Ectodermal cell (in vitro differentiated cells): ENCODE measurements around the gene KRT13.

Experiments
- H3K27ac ChIP-seq: 2 replicates; pipeline ENCODE4 v1.7.0; 2013; ENCODE audit warnings: mild to moderate bottlenecking, low read depth, low read length; ENCODE audit not compliant: insufficient read depth, poor library complexity, severe bottlenecking
- H3K27me3 ChIP-seq: 2 replicates; pipeline ENCODE4 v1.7.0; 2013; ENCODE audit warnings: mild to moderate bottlenecking, low read length; ENCODE audit not compliant: insufficient read depth, control insufficient read depth, poor library complexity, severe bottlenecking
- H3K36me3 ChIP-seq: one replicate; pipeline ENCODE4 v1.7.0; 2013; ENCODE audit warnings: low read length; ENCODE audit not compliant: control insufficient read depth, insufficient read depth
- H3K4me1 ChIP-seq: one replicate; pipeline ENCODE4 v1.7.0; 2013; ENCODE audit warnings: low read length; ENCODE audit not compliant: control insufficient read depth, insufficient read depth
- H3K4me3 ChIP-seq: 2 replicates; pipeline ENCODE4 v1.7.0; 2013; ENCODE audit warnings: low read depth, low read length, control low read depth; ENCODE audit not compliant: insufficient read depth
- H3K9me3 ChIP-seq: 2 replicates; pipeline ENCODE4 v1.7.0; 2013; ENCODE audit warnings: mild to moderate bottlenecking, low read length, moderate library complexity; ENCODE audit not compliant: control insufficient read depth
- WGBS, 2 experiments: methylation state at CpG; one replicate each; pipeline ENCODE4 v1.1.7; 2013; ENCODE audit warnings: missing lambda C conversion rate in 2 of 2; 5-methylcytosine and 5-hydroxymethylcytosine counted together

The KRT13 gene

DNA sequence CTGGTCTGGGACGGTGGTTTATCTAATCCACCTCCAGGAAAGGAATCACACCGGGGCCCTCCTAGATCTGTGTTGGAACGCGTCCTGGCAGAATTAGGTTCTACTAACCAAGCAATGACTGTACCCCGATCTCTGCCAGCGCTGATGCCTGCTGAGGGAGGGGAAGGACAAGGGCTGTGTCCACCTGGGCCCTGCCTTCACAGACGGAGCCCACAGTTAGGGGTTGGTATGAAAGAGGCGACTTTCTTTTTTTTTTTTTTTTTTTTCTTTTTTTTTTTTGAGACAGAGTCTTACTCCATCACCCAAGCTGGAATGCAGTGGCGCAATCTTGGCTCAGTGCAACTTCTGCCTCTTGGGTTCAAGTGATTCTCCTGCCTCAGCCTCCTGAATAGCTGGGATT lies 32.6 kb upstream of the KRT13 start:
- no peak overlapping the region for H3K4me3 ChIP-seq
- H3K9me3 ChIP-seq: no peaks in the 10 kb centered on the region
- no peaks in the 10 kb centered on the region for H3K36me3 ChIP-seq
- H3K27me3 ChIP-seq: no peaks in the 10 kb centered on the region
- H3K4me1 ChIP-seq: peaks cover 6% of the 10 kb centered on the region
- no peak overlapping the region for H3K27ac ChIP-seq
- 93 to 94% methylated on average over 8 to 9 of the region's 9 CpGs for WGBS, 2 experiments

DNA sequence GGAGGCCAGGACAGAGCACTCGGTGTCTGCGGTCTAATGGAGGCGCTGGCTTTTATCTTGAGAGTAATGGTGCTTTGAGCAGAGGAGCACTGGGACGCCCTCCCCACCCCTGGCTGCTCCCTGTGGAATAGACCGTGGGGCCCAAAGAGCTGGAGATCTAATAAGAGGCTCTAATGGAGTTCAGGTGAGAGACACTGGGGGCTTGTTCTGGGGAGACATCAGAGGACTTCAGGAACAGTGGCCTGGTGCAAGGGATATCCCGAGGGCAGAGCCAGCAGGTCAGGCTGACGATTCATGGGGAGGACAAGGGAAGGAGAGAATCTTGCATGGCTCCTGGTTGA lies 32.2 kb upstream of the KRT13 start:
- Histone ChIP-seq H3K9me3 (no peaks in the 10 kb centered on the region), H3K4me1 (peaks cover 6% of the 10 kb centered on the region), H3K4me3 (no peak overlapping the region), H3K36me3 (no peaks in the 10 kb centered on the region), H3K27ac (no peak overlapping the region), H3K27me3 (no peaks in the 10 kb centered on the region)
- 87 to 89% methylated on average over 7 of the region's 7 CpGs for WGBS, 2 experiments

DNA sequence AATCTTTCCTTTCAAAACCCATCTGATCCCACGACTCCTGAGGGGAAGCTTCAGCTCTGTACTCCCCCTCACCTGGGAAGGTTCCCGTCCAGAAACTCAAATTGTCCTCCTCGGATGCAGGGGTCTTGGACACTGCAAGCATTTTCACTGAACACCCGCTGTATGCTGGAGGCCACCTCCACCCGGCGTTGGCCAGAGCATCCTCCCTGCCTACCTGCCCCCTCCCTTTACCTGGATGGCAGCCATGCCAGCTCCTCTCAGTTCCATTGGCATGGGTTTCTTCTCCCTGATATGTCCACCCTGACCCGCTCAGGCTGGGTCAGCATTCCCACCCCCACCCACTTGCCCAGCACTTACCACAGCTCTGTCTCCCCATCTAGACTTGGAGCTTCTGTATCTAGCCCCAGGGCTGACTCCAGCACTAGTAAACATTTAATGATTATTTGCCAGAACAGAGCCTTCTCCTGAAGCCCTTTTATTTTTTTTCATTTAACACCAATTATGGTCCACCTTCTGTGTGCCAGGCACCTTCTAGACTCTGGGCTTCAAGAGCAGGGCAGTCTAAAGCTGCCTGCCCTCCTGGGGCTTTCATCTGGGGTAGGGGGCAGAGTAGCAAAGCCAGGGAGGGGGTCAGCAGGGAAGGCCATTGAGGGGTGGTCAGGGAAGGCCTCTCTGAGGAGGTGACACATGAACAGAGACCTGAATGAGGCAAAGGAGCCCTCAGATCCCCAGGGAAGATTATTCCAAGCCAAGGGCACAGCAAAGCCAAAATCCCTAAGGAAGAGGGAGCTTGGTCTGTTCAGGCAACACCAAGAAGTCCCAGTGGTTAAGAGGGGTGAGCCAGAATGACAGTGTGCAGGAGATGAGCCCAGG lies 31.6 kb upstream of the KRT13 start:
- Histone ChIP-seq H3K4me1 (peaks cover 6% of the 10 kb centered on the region), H3K27me3 (no peaks in the 10 kb centered on the region), H3K9me3 (no peaks in the 10 kb centered on the region), H3K4me3 (no peak overlapping the region), H3K36me3 (no peaks in the 10 kb centered on the region), H3K27ac (no peak overlapping the region)
- 92% methylated on average over 7 of the region's 7 CpGs for WGBS, 2 experiments

DNA sequence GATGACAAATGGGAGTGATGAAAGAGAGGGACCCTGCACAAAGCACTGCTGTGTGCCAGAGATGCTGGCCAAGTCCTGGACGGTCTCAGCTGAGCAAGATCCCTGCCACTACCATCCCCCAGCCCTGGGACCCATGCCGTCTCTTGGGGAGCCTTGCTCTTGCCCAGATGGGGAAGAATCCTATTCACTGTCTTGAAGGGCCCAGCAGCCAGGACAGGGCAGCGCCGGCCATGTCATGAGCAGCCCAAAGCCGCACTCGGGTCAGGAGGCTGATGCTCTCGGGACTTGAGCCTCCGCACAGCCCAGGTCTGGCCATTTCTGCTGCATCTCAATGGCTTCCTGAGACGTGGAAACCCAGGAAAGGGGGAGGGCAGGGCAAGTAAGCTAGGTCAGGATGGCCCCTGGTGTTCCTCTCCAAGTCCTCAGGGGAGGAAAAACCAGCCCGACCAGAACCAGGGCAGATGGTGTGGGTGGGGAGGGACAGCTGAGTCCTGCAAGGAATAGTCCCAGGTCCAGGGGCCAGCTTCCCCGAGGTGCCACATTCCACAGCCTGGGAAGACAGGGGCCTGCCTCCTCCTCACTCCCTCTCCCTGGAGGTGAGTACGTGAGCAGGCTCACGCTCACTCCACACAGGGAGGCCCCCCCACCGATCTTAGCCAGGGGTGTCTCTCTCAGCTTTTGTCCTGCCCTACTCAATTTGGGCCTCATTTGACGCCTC lies 30.5 kb upstream of the KRT13 start:
- 78 to 83% methylated on average over 15 of the region's 15 CpGs for WGBS, 2 experiments
- Histone ChIP-seq H3K27me3 (no peaks in the 10 kb centered on the region), H3K27ac (no peak overlapping the region), H3K36me3 (no peaks in the 10 kb centered on the region), H3K4me3 (no peak overlapping the region), H3K9me3 (no peaks in the 10 kb centered on the region), H3K4me1 (peaks cover 6% of the 10 kb centered on the region)

DNA sequence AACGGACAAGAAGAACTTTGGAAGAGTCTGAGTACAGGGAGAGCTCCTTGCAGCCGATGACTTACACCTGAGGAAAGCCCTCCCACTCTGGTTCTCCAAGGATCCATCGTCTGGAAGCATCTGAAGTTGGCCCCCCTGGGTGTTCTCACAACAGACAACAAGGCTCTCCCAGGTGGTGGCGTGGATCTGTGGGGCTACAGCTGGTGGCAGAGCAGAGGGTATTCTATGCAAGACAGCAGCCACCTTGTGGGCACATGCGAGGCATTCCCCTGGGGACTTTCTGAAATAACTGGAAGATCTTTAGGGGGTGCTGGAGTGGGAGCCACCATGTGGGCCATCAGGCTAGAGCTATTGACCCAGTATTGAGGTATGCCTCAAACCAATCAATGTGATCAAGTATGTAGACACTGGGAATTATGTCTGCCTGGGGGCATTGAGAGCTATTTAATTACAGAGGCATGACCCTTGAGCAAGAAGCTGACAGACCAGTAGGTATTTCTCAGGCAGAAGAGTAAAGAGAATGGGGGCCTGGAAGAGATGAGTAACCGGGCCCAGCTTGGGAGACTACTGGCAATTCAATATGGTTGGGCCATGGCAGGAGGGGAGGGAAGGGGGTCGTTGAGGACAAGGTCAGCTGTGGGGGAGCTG lies 29.6 kb upstream of the KRT13 start:
- Histone ChIP-seq H3K27me3 (no peaks in the 10 kb centered on the region), H3K9me3 (no peaks in the 10 kb centered on the region), H3K36me3 (no peaks in the 10 kb centered on the region), H3K4me1 (peaks cover 6% of the 10 kb centered on the region), H3K4me3 (no peak overlapping the region), H3K27ac (no peak overlapping the region)
- 75 to 84% methylated on average over 7 of the region's 7 CpGs for WGBS, 2 experiments

DNA sequence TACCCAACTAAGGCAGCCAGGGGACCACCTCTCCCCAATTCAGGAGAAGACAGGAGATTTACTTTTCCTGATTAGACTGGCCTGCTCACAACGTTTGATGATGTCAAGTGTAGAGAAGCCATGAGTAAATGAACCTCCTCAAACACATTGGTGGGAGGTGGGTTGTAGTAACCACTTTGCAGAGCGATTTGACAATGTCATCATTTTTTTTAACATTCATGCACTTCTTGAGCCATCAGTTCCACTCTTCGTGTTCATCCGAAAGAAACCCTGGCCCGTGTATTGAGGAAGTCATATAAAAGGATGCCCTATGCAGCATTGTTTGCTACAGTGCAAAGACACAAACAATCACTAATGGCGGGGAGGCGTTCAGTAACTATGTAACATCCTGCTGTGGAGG lies 28.2 kb upstream of the KRT13 start:
- Histone ChIP-seq H3K27me3 (peaks cover 1% of the 10 kb centered on the region), H3K4me3 (no peak overlapping the region), H3K27ac (no peak overlapping the region), H3K9me3 (no peaks in the 10 kb centered on the region), H3K4me1 (peaks cover 14% of the 10 kb centered on the region), H3K36me3 (no peaks in the 10 kb centered on the region)
- WGBS, 2 experiments: 98% methylated on average over 7 of the region's 7 CpGs

DNA sequence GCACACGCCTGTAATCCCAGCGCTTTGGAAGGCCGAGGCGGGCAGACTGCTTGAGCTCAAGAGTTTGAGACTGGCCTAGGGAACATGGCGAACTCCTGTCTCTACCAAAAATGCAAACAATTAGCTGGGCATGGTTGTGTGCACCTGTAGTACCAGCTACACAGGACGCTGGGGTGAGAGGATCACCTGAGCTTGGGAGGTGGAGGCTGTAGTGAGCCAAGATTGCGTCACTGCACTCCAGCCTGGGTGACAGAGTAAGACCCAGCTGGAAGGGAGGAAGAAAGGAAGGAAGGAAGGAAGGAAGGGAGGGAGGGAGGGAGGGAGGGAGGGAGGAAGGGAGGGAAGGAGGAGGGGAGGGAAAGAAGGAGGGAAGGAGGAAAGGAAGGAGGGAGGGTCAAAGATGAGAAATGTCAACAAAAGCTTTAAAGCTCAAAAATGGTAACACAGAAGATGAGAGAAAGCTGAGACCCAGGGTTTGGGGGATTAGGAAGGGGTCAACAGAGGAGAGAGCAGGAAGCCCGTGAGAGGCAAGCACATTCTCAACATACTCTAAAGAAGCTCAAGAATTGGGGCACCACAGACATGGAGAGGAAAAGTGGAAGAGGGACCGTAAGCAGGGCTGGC lies 27.6 kb upstream of the KRT13 start:
- peaks cover 7% of the 10 kb centered on the region for H3K27me3 ChIP-seq
- H3K9me3 ChIP-seq: no peaks in the 10 kb centered on the region
- peaks cover 17% of the 10 kb centered on the region for H3K4me1 ChIP-seq
- WGBS, 2 experiments: 92 to 93% methylated on average over 9 of the region's 9 CpGs
- H3K4me3 ChIP-seq: no peak overlapping the region
- H3K36me3 ChIP-seq: no peaks in the 10 kb centered on the region
- no peak overlapping the region for H3K27ac ChIP-seq

DNA sequence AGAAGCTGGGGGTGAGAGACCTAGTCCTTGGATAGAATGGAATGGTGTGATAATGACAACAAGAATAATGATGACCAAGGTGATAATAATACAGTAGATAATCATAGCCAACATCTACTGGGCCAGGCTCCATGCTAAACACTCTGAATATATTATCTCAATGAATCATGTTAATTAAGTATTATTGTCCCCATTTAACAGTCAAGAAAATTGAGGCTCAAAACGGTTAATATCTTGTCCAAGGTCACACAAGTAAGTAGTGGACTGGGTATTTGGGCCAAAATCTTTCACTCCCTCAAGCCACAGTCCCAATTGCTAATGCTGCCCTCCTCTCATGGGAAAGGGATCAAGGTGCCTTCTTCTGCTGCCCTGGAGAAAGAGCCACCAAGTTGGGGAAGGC lies 26.6 kb upstream of the KRT13 start:
- Histone ChIP-seq H3K9me3 (no peaks in the 10 kb centered on the region), H3K4me1 (peaks cover 18% of the 10 kb centered on the region), H3K36me3 (no peaks in the 10 kb centered on the region), H3K4me3 (no peak overlapping the region), H3K27ac (no peak overlapping the region), H3K27me3 (peaks cover 16% of the 10 kb centered on the region)
- WGBS, 2 experiments: 75 to 87% methylated on average over 1 of the region's 1 CpG

DNA sequence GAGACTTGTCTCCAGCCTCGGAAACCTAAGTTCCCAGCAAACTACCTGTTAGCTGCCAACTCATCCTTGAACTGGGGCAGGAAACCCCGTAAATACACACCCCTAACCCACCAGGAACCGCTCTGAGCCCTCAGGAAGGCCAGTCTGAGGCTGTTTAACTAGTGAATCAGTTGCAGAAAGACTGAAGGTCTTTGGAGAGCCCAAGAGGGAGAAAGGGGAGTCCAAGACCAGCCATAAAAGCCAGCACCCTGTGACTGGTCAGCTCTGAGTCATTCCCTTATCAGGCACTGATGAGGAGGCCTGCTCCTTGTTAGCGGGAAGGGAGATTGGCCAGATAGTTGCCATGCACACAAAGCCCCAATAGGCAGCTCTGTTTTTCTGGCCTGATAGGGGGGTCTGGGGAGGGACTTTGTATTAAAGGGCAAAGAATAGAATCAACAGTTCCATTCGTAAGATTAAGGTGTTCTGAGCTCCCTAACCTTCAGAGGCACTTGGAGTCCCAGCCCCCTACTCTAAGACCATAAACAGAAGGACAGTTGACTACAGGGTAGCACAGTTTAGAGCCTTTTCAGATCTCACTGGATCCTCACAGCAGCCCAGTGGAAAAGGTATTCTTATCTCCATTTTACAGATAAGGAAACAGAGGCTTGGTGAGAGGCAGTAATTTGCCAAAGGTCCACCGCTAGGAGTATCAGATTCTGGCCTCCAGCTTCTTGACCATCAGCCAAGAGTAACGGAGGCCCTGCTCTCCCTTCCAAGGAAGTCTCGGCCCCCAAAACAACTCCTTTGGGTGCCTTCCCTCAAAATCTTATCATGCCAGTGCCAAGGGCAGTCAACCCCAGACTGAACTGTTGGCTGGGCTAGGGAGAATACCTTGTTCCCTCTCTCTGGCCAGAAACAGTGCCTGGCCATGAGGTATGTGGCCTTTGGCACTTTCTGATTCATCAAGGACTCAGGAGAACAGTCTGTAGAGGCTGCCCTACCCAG lies 24.9 kb upstream of the KRT13 start:
- 91 to 93% methylated on average over 8 of the region's 8 CpGs for WGBS, 2 experiments
- H3K36me3 ChIP-seq: peaks cover 1% of the 10 kb centered on the region
- no peaks in the 10 kb centered on the region for H3K9me3 ChIP-seq
- peaks cover 21% of the 10 kb centered on the region for H3K4me1 ChIP-seq
- peaks cover 16% of the 10 kb centered on the region for H3K27me3 ChIP-seq
- no peak overlapping the region for H3K27ac ChIP-seq
- H3K4me3 ChIP-seq: no peak overlapping the region
